GM12878 (cell line): ENCODE results near the gene PALMD. TPM values are rescaled to one million over a fixed set of nuclear protein-coding genes. Genes with fewer than 3 reads are reported as not detected.
A peak's percentile ranks its signal among the peaks of the same experiment; 100 is the strongest.

Experiments
- ATAC-seq: fragments of 200-7000 bp; cut with Tn5 transposase; 3 replicates; pipeline ENCODE4 v1.9.1; 2020; ENCODE audit warnings: mild to moderate bottlenecking, moderate library complexity
- BruUV-seq: library from RNA; stranded (reverse); fragments of 400-500 nt; replicated peaks from 2 replicates; lab custom pipeline; 2021; lab: Mats Ljungman, UMichigan
- CTCF ChIA-PET: fragments of 300-600 bp; sonication (Branson Sonifier 250); formaldehyde crosslinking; extraction: SDS; loops from one replicate; lab custom pipeline; 2021; ENCODE audit warnings: inconsistent platforms; lab: Yijun Ruan, JAX
- POLR2A ChIA-PET: fragments of 350-600 bp; formaldehyde crosslinking; extraction: SDS; loops from one replicate; lab custom pipeline; 2021; ENCODE audit warnings: inconsistent platforms; lab: Charles Lee
- RAD21 ChIA-PET: fragments of 300-600 bp; sonication (Branson Sonifier 250); formaldehyde crosslinking; loops from one replicate; lab custom pipeline; 2023; ENCODE audit warnings: antibody characterized with exemption; ENCODE audit not compliant: unreplicated experiment; lab: Charles Lee
- SMC1A ChIA-PET: fragments of 300-600 bp; sonication (Branson Sonifier 250); formaldehyde crosslinking; loops from one replicate; lab custom pipeline; 2023; ENCODE audit not compliant: unreplicated experiment, uncharacterized antibody; lab: Charles Lee
- DNase-seq: peaks from one replicate; pipeline ENCODE4 v3.0.0-alpha.2; 2011; ENCODE audit warnings: low read depth, low spot score
- FAIRE-seq: peaks from 3 replicates; lab custom pipeline; 2011; peaks lifted over from hg19 to GRCh38; lab: Jason Lieb, UNC
- H2AFZ ChIP-seq: 2 replicates; pipeline ENCODE4 v1.6.0; 2011; ENCODE audit warnings: low read depth, low read length, control low read depth; ENCODE audit not compliant: control insufficient read depth
- H3K27ac ChIP-seq: 2 replicates; pipeline ENCODE4 v1.5.1; 2011; ENCODE audit warnings: control low read depth; ENCODE audit not compliant: control insufficient read depth, insufficient read depth
- H3K27me3 ChIP-seq, 2 experiments: replicated peaks in 1 of 2; 2 replicates each; pipeline versions ENCODE4 v1.6.0 to v1.6.1; 2011; ENCODE audit warnings: low read length in 1 of 2; ENCODE audit not compliant: control insufficient read depth in 2 of 2, insufficient read depth in 2 of 2
- H3K36me3 ChIP-seq, 2 experiments: 2 replicates each; pipeline ENCODE4 v1.5.1; 2011; ENCODE audit warnings: low read length in 1 of 2; ENCODE audit not compliant: control insufficient read depth in 2 of 2, insufficient read depth in 2 of 2
- H3K4me1 ChIP-seq: 2 replicates; pipeline ENCODE4 v1.6.1; 2011; ENCODE audit warnings: mild to moderate bottlenecking, low read length, moderate library complexity, mixed read lengths; ENCODE audit not compliant: control insufficient read depth, insufficient read depth
- H3K4me2 ChIP-seq: 2 replicates; pipeline ENCODE4 v1.6.0; 2011; ENCODE audit warnings: control low read depth; ENCODE audit not compliant: control insufficient read depth, insufficient read depth
- H3K4me3 ChIP-seq: fragments of 200-600 bp; sonication (generic); 2 replicates; pipeline ENCODE4 v1.5.1; 2016
- H3K79me2 ChIP-seq: 2 replicates; pipeline ENCODE4 v1.6.0; 2011; ENCODE audit warnings: low read length; ENCODE audit not compliant: control insufficient read depth, insufficient read depth
- H3K9ac ChIP-seq: 2 replicates; pipeline ENCODE4 v1.8.0; 2011; ENCODE audit warnings: low read length, control low read depth, mixed read lengths; ENCODE audit not compliant: control insufficient read depth, insufficient read depth
- H3K9me3 ChIP-seq: replicated peaks from 3 replicates; pipeline ENCODE4 v1.5.1; 2011; ENCODE audit warnings: mild to moderate bottlenecking, low read length; ENCODE audit not compliant: control insufficient read depth, insufficient read depth
- H4K20me1 ChIP-seq: 2 replicates; pipeline ENCODE4 v1.6.0; 2011; ENCODE audit not compliant: control insufficient read depth, insufficient read depth
- CHD2 ChIP-seq: IDR thresholded peaks from 2 replicates; pipeline ENCODE4 v1.6.1; 2011; ENCODE audit warnings: low read depth, low read length, improper control_type of control experiment, borderline replicate concordance
- FOS ChIP-seq: IDR thresholded peaks from 3 replicates; pipeline ENCODE4 v1.6.1; 2011; ENCODE audit warnings: borderline replicate concordance; ENCODE audit not compliant: insufficient read length; ENCODE audit errors: extremely low read depth
- PKNOX1 ChIP-seq: fragments of 450-650 bp; IDR thresholded peaks from 2 replicates; pipeline ENCODE4 v1.6.1; 2016; ENCODE audit warnings: mild to moderate bottlenecking
- RAD21 ChIP-seq: IDR thresholded peaks from 2 replicates; pipeline ENCODE4 v1.6.1; 2011; ENCODE audit warnings: mild to moderate bottlenecking, low read depth, low read length, moderate library complexity; ENCODE audit not compliant: insufficient read depth
- SMAD1 ChIP-seq: fragments of 450-650 bp; IDR thresholded peaks from 2 replicates; pipeline ENCODE4 v1.6.1; 2018; ENCODE audit warnings: mild to moderate bottlenecking, low read depth; ENCODE audit not compliant: partially characterized antibody
- SPI1 ChIP-seq: IDR thresholded peaks from 2 replicates; pipeline ENCODE4 v1.6.1; 2011; ENCODE audit warnings: low read depth, mild to moderate bottlenecking, low read length, moderate library complexity, borderline replicate concordance; ENCODE audit not compliant: insufficient read depth
- SREBF1 ChIP-seq: IDR thresholded peaks from 2 replicates; pipeline ENCODE4 v1.6.1; 2012; ENCODE audit warnings: mild to moderate bottlenecking, low read length
- TCF3 ChIP-seq: IDR thresholded peaks from 2 replicates; pipeline ENCODE4 v1.6.1; 2012; ENCODE audit warnings: low read depth, mild to moderate bottlenecking, low read length, borderline replicate concordance; ENCODE audit not compliant: insufficient read depth
- USF1 ChIP-seq: IDR thresholded peaks from 2 replicates; pipeline ENCODE4 v1.6.1; 2011; ENCODE audit warnings: borderline replicate concordance, low read depth, mild to moderate bottlenecking, moderate library complexity, mixed read lengths, low read length; ENCODE audit not compliant: insufficient read depth; ENCODE audit errors: extremely low read length
- WGBS: methylation state at CpG from one replicate; pipeline ENCODE4 v1.1.6; 2016; ENCODE audit warnings: low lambda C conversion rate; ENCODE audit not compliant: insufficient replicate concordance, insufficient coverage; ENCODE audit errors: missing lambda C conversion rate; 5-methylcytosine and 5-hydroxymethylcytosine counted together
- in situ Hi-C: fragments of 300-500 bp; cut with MboI; formaldehyde crosslinking; loops from 9 replicates; pipeline ENCODE4 v1.14.3; 2018; ENCODE audit warnings: mixed read lengths
- intact Hi-C: fragments of 100-400 bp; cut with micrococcal nuclease; formaldehyde crosslinking; loops from one replicate; pipeline ENCODE4 v1.14.2; 2022; ENCODE audit not compliant: unreplicated experiment
- polyA plus RNA-seq, 11 experiments: library from polyadenylated mRNA; depleted of rRNA in 4 of 11; unstranded in 6 of 11; stranded (reverse) in 5 of 11; fragments of >200 nt; fragmentation: Nextera tagmentation in 4 of 11; fragmentation: Illumina TruSeq in 1 of 11; extraction: Ambion mirVana in 4 of 11; extraction: Trizol in 1 of 11; gene quantifications; 1 replicate in 1 of 11; 2 replicates in 10 of 11; pipeline versions ENCODE4 v1.2.1 to v1.2.3, GENCODE V29; 2011 to 2016; ENCODE audit warnings: inconsistent platforms in 2 of 11, missing spikeins in 2 of 11, low read depth in 1 of 11
- total RNA-seq, 4 experiments: library from RNA; depleted of rRNA in 3 of 4; stranded (reverse); fragments of >200 nt in 3 of 4; fragmentation: Illumina TruSeq in 1 of 4; extraction: Trizol in 1 of 4; gene quantifications; 2 replicates each; pipeline versions ENCODE4 v1.2.1 to v1.2.3, GENCODE V29; 2013 to 2021
- TF ChIP-seq, protein P1 (sequence below): fragments of 450-650 bp; IDR thresholded peaks from 2 replicates; pipeline ENCODE4 v1.6.1; 2017; ENCODE audit warnings: mild to moderate bottlenecking, moderate library complexity

Gene PALMD
- total and polyA plus RNA-seq, 10 of the 15 experiments (the other 5 are each of a cell fraction or from before 2014, with no cell fraction given): under 0.01 to 0.09 (median 0.04) TPM; not detected in 4

DNA sequence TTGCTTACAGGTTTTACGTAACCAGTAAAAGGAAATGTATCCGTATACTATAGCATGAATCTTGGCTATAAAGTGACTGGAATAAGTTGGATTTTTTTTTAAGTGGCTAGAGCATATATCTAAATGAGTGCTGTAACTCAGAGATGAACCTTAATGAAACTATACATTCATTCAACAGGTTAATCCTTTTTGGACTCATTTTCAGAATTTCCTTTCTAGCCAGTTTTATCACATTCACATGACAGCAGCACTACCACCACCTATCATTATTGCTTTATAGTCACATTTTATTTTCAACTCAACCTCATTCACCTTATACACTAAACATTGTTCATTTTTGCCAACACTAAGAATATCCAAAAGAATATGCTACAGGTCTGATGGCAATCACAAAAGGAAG is 89.9 kb downstream of the PALMD start:
- ChIA-PET POLR2A (no interaction called here), RAD21 (no interaction called here), SMC1A (no interaction called here), CTCF (no interaction called here)
- no peak for DNase-seq
- no peak for ATAC-seq
- Histone ChIP-seq H4K20me1 (no peaks in the 10 kb centered on the region), H3K79me2 (no peaks in the 10 kb centered on the region), H3K4me3 (no peak overlapping the region), H3K27me3 (no peaks in the 10 kb centered on the region), H3K9ac (no peak overlapping the region), H3K9me3 (no peaks in the 10 kb centered on the region), H3K4me2 (no peak overlapping the region), H3K27ac (no peak overlapping the region), H3K4me1 (peaks cover 4% of the 10 kb centered on the region; the same call in 1 of the 2 replicates), H3K36me3 (peaks cover 0 to 23% of the 10 kb centered on the region in 2 experiments; a peak in 3 of 4 replicates), H2AFZ (no peak overlapping the region)
- TF ChIP-seq TCF3 (no peak), FOS (no peak), SPI1 (no peak), SREBF1 (no peak)
- intact Hi-C loops: no loop called here
- in situ Hi-C loops: no loop called here
- FAIRE-seq: no peak
- 97% methylated on average over 2 of the region's 2 CpGs for WGBS
- no TSS peak for BruUV-seq

- ChIA-PET RAD21 (no interaction called here), SMC1A (no interaction called here), CTCF (no interaction called here), POLR2A (no interaction called here)
- H3K9me3 ChIP-seq: no peaks in the 10 kb centered on the region
- intact Hi-C loops: no loop called here
- H3K27ac ChIP-seq: no peak overlapping the region
- H3K9ac ChIP-seq: no peak overlapping the region
- peak; percentile 70 for FAIRE-seq
- in situ Hi-C loops: no loop called here
- H3K4me3 ChIP-seq: no peak overlapping the region
- ATAC-seq: peak; percentile 60
- H4K20me1 ChIP-seq: no peaks in the 10 kb centered on the region
- H3K36me3 ChIP-seq: peaks cover 2 to 28% of the 10 kb centered on the region in 2 experiments
- no peaks in the 10 kb centered on the region for H3K27me3 ChIP-seq
- DNase-seq: no peak
- H3K4me1 ChIP-seq: no peaks in the 10 kb centered on the region
- H3K4me2 ChIP-seq: no peak overlapping the region
- WGBS: 80% methylated on average over 4 of the region's 4 CpGs
- no peaks in the 10 kb centered on the region for H3K79me2 ChIP-seq
- no peak overlapping the region for H2AFZ ChIP-seq
- BruUV-seq: TSS peak; percentile 29
- TF ChIP-seq USF1 (no peak), CHD2 (no peak), SMAD1 (no peak), PKNOX1 (no peak), RAD21 (0 out of 2 replicates have a peak, but pooled peaks have one; percentile 24)
- TF ChIP-seq, protein P1, sequence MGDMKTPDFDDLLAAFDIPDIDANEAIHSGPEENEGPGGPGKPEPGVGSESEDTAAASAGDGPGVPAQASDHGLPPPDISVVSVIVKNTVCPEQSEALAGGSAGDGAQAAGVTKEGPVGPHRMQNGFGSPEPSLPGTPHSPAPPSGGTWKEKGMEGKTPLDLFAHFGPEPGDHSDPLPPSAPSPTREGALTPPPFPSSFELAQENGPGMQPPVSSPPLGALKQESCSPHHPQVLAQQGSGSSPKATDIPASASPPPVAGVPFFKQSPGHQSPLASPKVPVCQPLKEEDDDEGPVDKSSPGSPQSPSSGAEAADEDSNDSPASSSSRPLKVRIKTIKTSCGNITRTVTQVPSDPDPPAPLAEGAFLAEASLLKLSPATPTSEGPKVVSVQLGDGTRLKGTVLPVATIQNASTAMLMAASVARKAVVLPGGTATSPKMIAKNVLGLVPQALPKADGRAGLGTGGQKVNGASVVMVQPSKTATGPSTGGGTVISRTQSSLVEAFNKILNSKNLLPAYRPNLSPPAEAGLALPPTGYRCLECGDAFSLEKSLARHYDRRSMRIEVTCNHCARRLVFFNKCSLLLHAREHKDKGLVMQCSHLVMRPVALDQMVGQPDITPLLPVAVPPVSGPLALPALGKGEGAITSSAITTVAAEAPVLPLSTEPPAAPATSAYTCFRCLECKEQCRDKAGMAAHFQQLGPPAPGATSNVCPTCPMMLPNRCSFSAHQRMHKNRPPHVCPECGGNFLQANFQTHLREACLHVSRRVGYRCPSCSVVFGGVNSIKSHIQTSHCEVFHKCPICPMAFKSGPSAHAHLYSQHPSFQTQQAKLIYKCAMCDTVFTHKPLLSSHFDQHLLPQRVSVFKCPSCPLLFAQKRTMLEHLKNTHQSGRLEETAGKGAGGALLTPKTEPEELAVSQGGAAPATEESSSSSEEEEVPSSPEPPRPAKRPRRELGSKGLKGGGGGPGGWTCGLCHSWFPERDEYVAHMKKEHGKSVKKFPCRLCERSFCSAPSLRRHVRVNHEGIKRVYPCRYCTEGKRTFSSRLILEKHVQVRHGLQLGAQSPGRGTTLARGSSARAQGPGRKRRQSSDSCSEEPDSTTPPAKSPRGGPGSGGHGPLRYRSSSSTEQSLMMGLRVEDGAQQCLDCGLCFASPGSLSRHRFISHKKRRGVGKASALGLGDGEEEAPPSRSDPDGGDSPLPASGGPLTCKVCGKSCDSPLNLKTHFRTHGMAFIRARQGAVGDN: no peak
These were observed 91.1 kb downstream of the PALMD start for GRCh38 chr1:99737016-99737415.
